Type B pancreatic cell (in vitro differentiated cells): ENCODE measurements around the gene IFNK. TPM values are rescaled to one million over a fixed set of nuclear protein-coding genes. Genes with fewer than 3 reads are reported as not detected.

Experiments
- DNase-seq: peaks from one replicate; pipeline ENCODE4 v3.0.0; 2021; ENCODE audit warnings: mixed read lengths; ENCODE audit not compliant: unreplicated experiment; ENCODE audit errors: extremely low spot score
- H3K27ac Mint-ChIP-seq: 2 replicates; pipeline ENCODE4 v1.8.0; 2021; ENCODE audit warnings: mild to moderate bottlenecking, mixed read lengths
- H3K27me3 Mint-ChIP-seq: 2 replicates; pipeline ENCODE4 v1.8.0; 2021; ENCODE audit warnings: mixed read lengths
- H3K36me3 Mint-ChIP-seq: 2 replicates; pipeline ENCODE4 v1.8.0; 2021; ENCODE audit warnings: mixed read lengths
- H3K4me1 Mint-ChIP-seq: one replicate; pipeline ENCODE4 v1.8.0; 2021; ENCODE audit warnings: mixed read lengths; ENCODE audit not compliant: unreplicated experiment
- H3K4me3 Mint-ChIP-seq: 2 replicates; pipeline ENCODE4 v1.8.0; 2021; ENCODE audit warnings: mild to moderate bottlenecking, mixed read lengths
- H3K9me3 Mint-ChIP-seq: 2 replicates; pipeline ENCODE4 v1.8.0; 2021; ENCODE audit warnings: mixed read lengths
- CTCF ChIP-seq: fragments of 200-600 bp; sonication (generic); conservative IDR thresholded peaks from 2 replicates; pipeline ENCODE4 v1.5.0; 2021; ENCODE audit warnings: antibody characterized with exemption, mild to moderate bottlenecking
- total RNA-seq: library from RNA; stranded (reverse); gene quantifications from 2 replicates; pipeline ENCODE4 v1.2.1, GENCODE V29; 2021; ENCODE audit warnings: low replicate concordance

Gene IFNK
- total RNA-seq, 1 donor from 2014 or later: not detected

- no peak for DNase-seq
- Mint-ChIP-seq H3K27ac (peak overlapping the region; percentile 100), H3K4me1 (peaks cover 11% of the 10 kb centered on the region), H3K27me3 (peaks cover 8% of the 10 kb centered on the region), H3K36me3 (no peaks in the 10 kb centered on the region), H3K4me3 (peak overlapping the region; percentile 99), H3K9me3 (no peaks in the 10 kb centered on the region)
- no peak for TF ChIP-seq CTCF
Observed at GRCh38 chr9:27572566-27572917, 48.5 kb downstream of the IFNK start.

GRCh38 chr9:27572918-27573633 is 49.0 kb downstream of the IFNK start, which contains the start of gene C9orf72:
Gene C9orf72, minus strand, starts transcription at chr9:27573481. Its CDS starts 6,361 bp downstream, at chr9:27567120.
- peak; percentile 17 for TF ChIP-seq CTCF
- peaks cover 8% of the 10 kb centered on the region for H3K27me3 Mint-ChIP-seq
- H3K4me3 Mint-ChIP-seq: peak within 1 kb of the TSS; percentile 99
- no peaks in the 10 kb centered on the region for H3K9me3 Mint-ChIP-seq
- H3K27ac Mint-ChIP-seq: peak within 1 kb of the TSS; percentile 100
- no peaks in the 10 kb centered on the region for H3K36me3 Mint-ChIP-seq
- DNase-seq: peak; percentile 85
- peaks cover 11% of the 10 kb centered on the region for H3K4me1 Mint-ChIP-seq

GRCh38 chr9:27573634-27574590 is 49.8 kb downstream of the IFNK start:
- TF ChIP-seq CTCF: peak; percentile 36
- Mint-ChIP-seq H3K4me3 (peak overlapping the region; percentile 99), H3K9me3 (no peaks in the 10 kb centered on the region), H3K36me3 (no peaks in the 10 kb centered on the region), H3K4me1 (peaks cover 11% of the 10 kb centered on the region), H3K27me3 (peaks cover 8% of the 10 kb centered on the region), H3K27ac (peak overlapping the region; percentile 100)
- DNase-seq: peak; percentile 90

Other genes with a start within 250 kb of the IFNK start
- gene EQTN, start 227.1 kb upstream of the IFNK start, total RNA-seq: 1.1 TPM in 1 of 2 replicates, not detected in the other
- gene MOB3B, start 5.5 kb downstream of the IFNK start, total RNA-seq: 15.4 and 27.5 TPM in 2 replicates
- gene C9orf72, start 49.2 kb downstream of the IFNK start, total RNA-seq: 15.1 and 18.7 TPM in 2 replicates